NCI-H446 treated with DMSO at 0.1 percent for 48 hours (cell line): ENCODE data around the gene CAPNS1.
"Not testable (repeated sequence)": the region's sequence is repeated elsewhere in the genome, so short reads cannot be mapped to it uniquely, and the experiment has no call there.

ENCODE experiments used
- DNase-seq: peaks from one replicate; lab custom pipeline; 2025; lab: John Stamatoyannopoulos, UW

CAPNS1 gene

DNA sequence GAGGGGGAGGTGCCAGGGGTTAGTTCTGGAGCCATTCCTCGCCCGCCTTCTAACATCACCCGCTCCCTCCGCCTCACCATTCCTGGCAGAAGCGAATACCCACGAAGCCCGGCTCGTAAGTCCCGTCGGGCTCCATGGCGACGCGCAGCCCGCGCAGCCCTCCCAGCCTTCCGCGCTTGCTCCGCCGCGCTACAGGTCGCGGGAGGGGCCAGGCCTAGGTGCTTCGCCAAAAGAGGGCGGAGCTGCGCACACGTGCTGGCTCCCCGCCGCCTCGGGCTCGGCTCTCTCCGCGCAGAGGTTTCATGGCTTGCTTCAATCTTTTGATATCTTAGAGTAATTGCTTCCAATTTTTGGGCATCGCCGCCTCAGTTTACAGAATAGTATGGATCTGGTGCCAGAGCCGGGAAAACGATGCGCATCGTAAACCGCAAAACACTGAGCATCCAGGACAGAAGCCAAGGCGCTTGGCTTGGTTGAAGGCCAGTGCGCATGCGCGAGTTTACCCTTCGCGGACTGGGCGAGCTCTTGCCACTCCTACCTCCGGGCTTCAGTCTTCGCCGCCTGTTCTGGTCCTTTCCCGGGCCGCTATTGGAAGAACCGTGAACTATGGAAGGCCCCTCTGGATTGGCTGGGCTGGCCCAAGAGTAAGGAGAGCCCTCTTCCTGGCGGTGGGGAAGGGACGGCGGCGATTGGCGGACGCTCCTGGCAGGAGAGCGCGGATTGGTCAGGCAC is 25.0 kb upstream of the CAPNS1 start, which contains the start of gene POLR2I:
Gene POLR2I (minus strand): TSS at position 155 of the 732 bp plus-strand sequence. CDS start 19 bp downstream, at position 136.
- DNase-seq: peak; percentile 99

DNA sequence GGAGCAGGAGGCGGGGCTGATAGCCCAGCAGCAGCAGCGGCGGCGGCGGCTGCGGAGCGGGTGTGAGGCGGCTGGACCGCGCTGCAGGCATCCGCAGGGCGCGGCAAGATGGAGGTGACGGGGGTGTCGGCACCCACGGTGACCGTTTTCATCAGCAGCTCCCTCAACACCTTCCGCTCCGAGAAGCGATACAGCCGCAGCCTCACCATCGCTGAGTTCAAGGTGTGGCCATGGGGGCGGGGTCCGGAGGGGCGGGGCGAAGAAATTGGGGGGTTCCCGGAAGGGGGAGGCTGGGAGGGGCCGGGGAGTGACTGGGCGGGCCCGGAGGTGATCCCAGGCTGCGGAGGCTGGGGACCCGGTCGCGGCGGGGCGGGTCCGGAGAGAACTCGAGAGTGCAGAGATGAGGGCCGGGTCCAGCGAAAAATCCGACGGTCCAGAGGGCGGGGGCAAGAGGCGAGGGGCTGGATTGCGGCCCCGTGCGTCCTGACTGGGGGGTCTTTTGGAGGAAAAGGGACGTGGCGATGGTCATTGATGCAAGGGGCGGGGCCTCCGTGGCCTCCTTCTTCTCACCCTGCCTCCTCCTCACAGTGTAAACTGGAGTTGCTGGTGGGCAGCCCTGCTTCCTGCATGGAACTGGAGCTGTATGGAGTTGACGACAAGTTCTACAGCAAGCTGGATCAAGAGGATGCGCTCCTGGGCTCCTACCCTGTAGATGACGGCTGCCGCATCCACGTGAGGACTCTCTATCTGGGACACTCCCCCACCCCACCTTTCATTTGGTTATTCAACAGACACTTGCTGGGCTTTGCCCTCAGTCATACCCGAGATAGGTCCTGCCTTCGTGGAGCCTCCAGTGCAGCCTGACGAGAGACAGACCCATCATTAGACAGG is 24.2 kb upstream of the CAPNS1 start, which contains the start of gene TBCB:
Gene TBCB (plus strand): TSS at position 16 of the 891 bp plus-strand sequence. CDS start 93 bp downstream, at position 109.
- DNase-seq: peak; percentile 49

DNA sequence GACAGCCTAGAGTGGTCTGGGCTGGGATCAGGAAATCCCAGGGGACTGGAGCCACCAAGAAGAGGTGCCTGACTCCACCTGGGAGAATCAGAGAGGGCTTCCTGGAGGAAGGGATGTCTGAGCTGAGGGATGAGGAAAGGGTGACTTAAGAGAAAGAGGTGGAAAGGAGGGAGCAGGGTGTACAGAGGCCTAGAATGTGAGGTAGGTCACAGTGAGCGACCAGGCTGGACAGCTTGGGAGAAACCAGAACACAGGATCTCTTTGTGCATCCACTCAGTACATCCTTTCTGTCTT is 23.6 kb upstream of the CAPNS1 start:
- DNase-seq: no peak

DNA sequence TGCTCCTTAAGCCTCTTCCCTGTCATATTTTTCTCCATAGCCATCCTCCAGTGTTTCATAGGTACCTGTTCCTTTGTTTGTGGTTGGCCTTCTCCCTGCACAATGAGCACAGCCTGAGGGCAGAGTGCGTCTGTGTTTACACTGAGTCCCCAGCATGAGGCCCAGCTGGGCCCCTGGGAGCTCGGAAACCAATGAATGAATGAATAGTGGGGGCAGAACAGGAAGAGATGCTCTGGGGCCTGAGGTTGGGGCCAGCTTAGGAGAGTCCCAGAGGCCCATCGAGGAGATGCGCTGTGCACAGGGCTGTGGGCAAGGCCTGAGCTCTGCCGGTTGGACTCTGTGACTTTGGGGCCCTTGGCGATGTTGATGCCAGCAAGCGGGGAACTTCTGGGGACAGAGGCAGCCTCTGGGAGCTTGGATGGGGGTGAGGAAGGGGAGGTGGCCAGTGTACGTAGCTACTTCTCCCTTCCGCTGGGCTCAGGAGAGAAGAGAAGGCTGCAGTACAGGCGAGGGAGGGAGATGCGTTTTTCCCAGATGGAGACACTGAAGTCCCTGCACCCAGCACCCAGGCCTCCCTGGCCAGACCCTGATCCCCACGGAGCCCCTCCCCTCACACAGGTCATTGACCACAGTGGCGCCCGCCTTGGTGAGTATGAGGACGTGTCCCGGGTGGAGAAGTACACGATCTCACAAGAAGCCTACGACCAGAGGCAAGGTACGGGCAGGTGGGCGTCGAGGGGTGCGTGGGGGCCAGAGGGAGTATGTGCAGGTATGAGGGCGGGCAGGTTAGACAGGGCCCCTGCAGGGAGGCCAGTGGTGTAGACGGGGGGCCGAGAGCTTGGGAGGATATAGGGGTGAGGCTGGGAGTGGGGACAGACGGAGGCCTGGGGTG is 19.5 kb upstream of the CAPNS1 start:
- no peak for DNase-seq

DNA sequence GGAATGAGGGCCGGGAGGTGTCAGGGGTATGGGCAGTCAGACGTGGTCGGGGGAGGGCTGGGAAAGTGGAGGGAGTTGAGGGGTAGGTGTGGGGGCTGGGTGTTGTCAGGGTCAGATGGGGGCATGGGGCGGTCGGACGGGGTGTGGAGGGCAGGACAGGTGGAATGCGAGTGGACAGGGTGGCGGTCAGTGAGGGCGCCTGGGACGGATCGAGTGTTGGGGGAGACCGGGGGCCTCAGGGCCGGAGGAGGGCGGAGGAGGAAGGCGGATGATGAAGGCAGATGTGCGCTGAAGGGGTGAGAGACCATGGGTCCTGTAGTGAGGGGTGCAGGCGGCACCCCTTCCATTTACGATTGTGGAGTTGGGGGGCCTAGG is 18.9 kb upstream of the CAPNS1 start:
- no peak for DNase-seq

DNA sequence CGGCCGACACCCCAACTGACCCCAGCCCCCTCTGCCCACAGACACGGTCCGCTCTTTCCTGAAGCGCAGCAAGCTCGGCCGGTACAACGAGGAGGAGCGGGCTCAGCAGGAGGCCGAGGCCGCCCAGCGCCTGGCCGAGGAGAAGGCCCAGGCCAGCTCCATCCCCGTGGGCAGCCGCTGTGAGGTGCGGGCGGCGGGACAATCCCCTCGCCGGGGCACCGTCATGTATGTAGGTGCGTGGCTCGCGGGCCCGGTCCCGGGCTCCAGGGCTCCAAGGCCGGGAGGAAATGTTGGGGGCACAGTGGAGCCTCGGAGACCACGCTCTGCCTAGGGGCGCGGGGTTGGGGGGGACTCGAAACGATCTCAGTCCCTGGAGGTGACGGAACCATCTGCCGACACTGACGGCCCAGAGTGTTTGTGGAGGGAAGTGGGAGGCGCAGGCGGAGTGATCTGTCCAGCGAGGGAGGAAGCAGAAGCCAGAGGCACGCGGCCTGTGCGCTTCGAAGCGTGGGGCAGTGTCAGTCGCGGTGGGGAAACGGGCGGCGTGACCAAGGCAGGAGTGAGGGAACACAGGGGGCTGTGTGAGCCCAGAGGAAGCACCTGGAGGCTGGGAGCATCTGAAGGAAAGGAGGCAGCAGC is 18.3 kb upstream of the CAPNS1 start:
- no peak for DNase-seq

DNA sequence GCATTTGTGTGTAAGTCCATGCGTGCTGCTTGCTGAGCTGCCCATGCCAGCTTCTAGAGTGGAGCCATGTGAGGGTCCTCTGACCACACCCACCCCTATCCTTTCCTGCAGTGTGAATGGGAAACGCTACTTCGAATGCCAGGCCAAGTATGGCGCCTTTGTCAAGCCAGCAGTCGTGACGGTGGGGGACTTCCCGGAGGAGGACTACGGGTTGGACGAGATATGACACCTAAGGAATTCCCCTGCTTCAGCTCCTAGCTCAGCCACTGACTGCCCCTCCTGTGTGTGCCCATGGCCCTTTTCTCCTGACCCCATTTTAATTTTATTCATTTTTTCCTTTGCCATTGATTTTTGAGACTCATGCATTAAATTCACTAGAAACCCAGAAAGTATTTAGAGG is 14.3 kb upstream of the CAPNS1 start:
- DNase-seq: no peak

DNA sequence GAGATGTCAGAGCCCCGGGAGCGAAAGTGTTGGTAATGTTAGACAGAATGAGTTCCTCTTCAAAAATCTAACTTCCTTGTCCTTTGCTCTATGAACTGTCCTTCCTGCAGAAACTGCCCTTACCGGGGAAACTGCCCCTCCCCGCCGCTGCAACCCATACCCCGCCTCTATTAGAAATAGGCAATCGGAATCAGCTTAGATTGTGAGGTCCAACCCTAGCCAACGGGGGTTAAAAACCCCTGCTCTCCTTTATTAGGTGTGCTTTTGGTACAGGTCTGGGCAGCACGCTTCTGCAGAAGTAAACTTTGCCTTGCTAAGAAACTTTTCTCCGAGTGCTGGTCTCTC is 11.5 kb upstream of the CAPNS1 start:
- no peak for DNase-seq

DNA sequence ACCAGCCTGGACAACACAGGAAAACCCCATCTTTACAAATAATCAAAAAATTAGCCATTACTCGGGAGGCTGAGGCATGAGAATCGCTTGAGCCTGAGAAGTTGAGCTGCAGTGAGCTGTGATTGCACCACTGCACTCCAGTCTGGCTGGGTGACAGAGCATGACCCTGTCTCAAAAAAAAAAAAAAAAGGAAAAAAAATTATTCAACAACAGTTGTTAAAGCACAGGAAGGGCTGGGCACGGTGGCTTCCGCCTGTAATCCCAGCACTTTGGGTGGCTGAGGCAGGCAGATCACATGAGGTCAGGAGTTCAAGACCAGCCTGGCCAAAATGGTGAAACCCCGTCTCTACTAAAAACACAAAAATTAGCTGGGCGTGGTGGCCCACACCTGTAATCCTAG is 8.6 kb upstream of the CAPNS1 start:
- not testable (repeated sequence) for DNase-seq

DNA sequence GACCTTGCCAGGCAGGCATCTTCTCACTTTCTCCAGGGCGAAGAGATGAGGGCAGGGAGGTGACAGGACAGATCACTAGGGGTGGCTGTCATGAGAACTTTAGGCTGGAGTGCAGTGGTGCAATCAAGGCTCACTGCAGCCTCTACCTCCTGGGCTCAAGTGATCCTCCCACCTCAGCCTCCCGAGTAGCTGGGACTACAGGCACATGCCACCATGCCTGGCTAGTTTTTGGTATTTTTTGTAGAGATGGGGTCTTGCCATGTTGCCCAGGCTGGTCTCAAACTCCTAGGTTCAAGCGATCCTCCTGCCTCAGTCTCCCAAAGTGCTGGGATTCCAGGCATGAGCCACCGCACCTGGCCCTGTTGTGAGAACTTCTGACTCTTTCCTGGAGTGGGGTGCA is 5.0 kb upstream of the CAPNS1 start:
- DNase-seq: not testable (repeated sequence)

DNA sequence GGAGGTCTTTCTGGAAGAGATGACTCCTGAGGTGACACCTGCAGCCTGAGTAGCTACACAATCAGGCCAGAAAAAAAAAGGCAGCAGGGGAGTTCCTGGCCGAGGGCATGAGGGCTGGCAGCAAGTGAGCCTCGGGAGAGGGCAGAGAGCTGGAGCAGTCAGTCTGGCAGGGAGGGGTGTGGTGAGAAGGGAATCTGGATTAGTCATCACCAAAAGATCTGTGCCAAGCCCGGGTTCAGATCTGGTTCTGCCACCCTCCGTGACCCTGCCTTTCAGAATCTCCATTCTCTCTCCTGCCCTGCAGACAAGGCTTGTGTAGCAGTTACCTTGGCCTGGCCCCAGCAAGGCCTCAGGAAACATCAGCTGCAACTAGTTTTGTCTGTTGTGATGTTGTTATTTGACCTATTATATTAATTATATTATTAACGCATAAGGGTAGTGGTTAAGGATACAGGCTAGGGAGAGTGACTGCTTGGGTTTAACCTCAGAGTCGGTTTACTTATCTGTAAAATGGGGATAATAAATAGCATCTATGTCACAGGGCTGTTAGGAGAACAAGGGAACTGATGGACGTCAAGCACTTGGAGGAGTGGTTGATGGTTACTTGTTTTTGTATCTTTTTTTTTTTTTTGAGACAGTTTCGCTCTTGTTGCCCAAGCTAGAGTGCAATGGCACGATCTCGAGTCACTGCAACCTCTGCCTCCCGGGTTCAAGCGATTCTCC is 2.7 kb upstream of the CAPNS1 start:
- DNase-seq: peak; percentile 19

DNA sequence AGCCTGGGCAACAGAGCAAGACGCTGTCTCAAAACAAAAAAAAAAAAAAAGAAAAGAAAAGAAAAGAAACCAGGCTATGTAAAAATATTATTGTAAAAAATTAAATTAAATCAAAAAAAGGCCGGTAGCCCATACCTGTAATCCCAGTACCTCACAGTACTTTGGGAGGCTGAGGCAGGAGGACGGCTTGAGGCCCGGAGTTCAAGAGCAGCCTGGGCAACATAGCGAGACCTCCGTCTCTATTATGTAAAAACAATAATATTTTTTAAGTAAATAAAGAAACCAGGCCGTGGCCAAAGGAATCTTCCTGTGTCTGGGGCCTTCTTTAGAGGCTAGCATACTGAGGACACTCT is 770 bp upstream of the CAPNS1 start:
- no peak for DNase-seq

DNA sequence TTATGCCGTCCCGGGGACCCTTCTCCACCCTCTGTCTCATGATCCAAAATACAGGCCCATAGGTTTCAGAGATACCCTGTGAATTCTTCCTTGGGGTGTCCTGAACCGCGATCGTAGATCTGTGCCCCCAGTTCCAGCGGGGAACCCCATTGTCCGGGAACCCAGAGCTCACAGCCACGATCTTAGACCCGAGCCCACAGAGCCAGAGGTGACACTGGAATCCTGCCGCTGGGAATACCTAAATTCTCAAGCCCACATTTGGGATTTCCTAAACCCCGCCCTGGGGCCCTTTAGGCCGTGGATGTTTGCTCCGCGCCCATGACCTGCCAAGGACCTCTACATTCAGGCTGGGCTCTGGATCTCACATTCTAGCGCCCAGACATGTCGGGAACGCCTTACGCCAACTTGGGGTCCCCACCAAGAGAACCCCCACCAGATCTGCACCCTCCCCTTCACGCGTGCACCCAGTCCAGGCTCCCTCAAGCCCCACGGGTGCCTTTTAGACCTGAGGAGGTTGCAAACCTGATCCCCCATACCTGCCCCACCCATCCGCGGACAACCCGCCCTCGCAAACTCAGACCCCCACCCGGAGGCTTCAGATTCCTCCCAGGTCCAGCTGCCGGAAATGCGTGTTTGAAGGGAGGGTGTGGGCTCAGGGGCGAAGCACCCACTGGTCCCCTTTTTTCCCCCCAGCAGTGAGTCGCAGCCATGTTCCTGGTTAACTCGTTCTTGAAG is 605 bp downstream of the CAPNS1 start:
- DNase-seq: peak; percentile 33

DNA sequence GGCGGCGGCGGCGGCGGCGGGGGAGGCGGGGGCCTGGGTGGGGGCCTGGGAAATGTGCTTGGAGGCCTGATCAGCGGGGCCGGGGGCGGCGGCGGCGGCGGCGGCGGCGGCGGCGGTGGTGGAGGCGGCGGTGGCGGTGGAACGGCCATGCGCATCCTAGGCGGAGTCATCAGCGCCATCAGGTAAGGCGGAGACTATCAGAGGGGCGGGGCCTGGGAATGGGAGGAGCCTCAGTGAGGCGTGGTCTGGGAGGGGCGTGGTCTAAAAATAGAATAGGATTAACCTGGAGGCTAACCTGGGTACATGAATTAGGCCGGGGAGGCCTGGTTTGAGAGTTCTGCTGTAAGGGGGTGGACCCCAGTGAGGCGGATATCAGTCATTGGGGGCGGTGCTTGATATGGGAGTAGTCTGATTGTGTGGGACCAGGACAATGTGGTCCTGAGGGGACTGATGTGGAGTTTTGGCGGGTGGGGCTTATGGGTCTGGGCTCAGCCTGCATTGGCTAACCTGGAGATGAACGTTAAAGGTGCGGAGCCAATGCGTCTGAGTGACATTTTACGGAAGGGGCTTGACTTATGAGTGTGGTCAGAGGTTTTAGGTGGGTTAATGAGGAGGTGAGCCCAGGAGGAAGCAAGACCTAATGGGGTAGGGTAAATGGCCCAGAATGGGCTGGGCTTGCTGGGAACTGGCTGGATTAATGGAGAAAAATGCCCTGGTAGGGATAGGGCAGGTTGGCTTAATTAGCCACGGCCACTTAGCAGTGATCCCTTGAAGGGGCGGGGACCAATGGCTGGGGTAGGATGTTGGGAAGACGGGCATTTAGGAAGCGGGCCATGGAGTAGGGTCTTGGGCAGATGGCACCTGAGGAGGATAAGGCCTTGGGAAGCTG is 1.4 kb downstream of the CAPNS1 start:
- peak; percentile 42 for DNase-seq

DNA sequence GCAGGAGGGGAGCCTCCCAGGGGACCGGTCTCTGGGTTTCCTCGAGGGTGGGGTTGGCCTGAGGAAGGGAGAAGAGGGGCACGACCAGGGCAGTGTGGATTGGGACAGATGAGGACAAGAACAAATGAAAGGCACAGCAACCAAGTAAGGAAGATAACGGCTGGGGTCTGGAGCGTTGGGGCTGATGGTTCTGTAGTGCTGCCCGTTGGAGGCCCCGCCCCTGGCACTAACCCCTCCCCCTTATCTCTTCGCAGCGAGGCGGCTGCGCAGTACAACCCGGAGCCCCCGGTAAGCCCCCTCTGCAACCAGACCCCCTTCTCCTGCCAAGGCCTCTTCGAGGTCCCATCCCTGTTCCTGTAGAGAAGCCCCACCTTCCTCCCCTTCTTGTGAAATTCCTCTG is 2.2 kb downstream of the CAPNS1 start:
- no peak for DNase-seq

DNA sequence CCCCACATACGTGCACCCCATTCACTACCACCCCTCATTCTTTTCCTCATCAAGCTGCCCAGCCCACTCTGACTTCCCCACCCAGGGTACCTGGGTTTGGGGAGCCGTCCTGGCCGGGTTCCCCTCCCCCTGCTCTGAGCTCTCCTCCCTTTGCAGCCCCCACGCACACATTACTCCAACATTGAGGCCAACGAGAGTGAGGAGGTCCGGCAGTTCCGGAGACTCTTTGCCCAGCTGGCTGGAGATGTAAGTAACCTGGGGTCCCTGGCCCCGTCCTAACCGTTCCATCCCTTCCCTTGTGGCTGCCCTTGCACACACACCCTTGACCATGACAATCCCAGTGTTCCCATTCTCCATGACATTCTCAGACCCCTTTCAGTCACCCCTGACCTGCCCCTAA is 2.6 kb downstream of the CAPNS1 start:
- no peak for DNase-seq

DNA sequence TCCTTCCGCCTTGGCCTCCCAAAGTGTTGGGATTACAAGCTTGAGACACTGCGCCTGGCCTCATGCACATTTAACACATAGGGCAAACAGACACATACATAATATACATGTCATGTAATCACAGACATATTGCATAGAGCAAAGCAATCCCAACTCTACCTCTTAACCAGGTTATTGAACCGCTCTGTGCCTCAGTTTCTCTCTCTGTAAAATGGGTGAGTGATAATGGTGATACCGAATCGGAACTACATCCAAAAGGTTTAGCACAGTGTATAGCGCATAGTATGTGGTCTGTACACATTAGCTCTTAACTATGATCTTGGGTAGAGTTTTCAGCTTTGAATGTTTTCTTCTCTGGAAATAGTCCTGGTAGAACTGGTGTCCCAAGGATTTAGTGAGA is 4.8 kb downstream of the CAPNS1 start:
- no peak for DNase-seq

DNA sequence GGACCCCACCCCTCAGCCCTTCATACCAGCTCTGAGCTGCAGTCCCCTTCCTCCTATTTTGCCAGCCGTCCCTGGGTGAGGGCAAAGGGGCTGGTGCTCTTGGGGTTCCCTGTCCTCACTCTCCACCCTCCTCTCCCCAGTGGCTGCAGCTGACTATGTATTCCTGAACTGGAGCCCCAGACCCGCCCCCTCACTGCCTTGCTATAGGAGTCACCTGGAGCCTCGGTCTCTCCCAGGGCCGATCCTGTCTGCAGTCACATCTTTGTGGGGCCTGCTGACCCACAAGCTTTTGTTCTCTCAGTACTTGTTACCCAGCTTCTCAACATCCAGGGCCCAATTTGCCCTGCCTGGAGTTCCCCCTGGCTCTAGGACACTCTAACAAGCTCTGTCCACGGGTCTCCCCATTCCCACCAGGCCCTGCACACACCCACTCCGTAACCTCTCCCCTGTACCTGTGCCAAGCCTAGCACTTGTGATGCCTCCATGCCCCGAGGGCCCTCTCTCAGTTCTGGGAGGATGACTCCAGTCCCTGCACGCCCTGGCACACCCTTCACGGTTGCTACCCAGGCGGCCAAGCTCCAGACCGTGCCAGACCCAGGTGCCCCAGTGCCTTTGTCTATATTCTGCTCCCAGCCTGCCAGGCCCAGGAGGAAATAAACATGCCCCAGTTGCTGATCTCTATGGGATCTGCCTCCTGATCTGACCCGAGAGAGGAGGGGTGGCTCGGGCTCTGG is 10.0 kb downstream of the CAPNS1 start:
- no peak for DNase-seq

DNA sequence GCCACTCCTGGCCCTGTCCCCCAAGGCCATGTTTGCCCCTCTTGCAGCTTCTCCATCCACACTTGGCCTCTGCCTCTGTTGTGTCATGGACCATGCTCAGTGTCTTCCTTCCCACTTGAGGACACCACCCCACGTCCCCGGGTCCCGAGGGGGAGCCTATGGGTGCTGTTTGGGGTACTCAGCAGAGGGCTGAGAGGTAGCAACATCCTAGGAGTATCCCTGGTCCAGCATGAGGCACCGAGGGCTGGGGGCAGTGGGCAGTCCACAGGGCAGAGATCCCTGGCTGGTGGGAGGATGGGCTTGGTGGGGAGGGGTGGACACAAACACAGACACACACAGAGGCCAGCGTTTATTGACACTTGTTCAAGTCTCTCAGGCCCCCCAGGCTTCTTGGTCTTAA is 10.7 kb downstream of the CAPNS1 start:
- no peak for DNase-seq
